RWPE1 (cell line): Measurements from ENCODE around the gene RIOK2.
"Not testable (repeated sequence)": the region's sequence is repeated elsewhere in the genome, so short reads cannot be mapped to it uniquely, and the experiment has no call there.

ENCODE experiments used
- CTCF ChIA-PET: fragments of 350-600 bp; sonication (Branson Sonifier 250); formaldehyde crosslinking; extraction: SDS; loops from one replicate; lab custom pipeline; 2021; lab: Yijun Ruan, JAX
- POLR2A ChIA-PET: fragments of 400-600 bp; formaldehyde crosslinking; extraction: SDS; loops from one replicate; lab custom pipeline; 2020; ENCODE audit warnings: antibody characterized with exemption; ENCODE audit not compliant: low non-redundant PET; lab: Yijun Ruan, JAX
- DNase-seq: peaks from one replicate; pipeline ENCODE4 v3.0.0; 2012; ENCODE audit warnings: low spot score
- H3K27ac ChIP-seq: fragments of 450-650 bp; 2 replicates; pipeline ENCODE4 v1.5.1; 2017
- TF ChIP-seq, protein P1 (sequence below): fragments of 450-650 bp; conservative IDR thresholded peaks from 2 replicates; pipeline ENCODE4 v1.5.1; 2017; ENCODE audit warnings: low read depth, mild to moderate bottlenecking

The RIOK2 gene

DNA sequence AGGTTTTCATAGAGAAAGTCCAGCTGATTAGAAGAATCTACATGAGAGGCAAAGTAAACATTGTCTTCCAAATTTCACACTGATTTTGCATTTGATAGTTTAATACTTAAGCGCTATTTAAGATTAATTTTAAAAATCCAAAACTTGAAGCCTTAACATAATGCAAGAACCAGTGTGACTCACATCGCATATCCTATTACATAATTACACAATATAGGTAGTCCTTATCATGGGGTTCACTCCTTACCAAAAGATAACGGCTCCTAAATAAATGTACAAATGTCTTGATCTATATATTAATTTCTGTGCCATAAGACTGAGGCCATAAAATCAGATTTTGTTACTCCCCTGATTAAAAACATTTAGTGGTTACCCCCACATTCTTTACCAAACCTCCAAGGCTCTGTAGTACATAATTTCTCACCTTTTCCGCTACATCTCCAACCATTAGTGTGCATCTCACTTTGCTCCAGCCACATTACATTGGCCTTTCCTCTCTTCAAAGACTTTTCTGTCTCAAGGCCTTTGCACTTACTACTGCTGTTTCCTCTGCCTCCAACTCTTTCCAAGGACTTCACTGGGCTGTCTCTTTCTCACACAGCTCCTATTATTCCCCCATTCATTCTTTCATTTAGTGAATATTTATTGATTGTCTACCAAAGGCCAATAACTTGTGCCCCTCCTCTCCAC lies 1.0 kb downstream of the RIOK2 start:
- peak; percentile 61 for DNase-seq
- TF ChIP-seq, protein P1, sequence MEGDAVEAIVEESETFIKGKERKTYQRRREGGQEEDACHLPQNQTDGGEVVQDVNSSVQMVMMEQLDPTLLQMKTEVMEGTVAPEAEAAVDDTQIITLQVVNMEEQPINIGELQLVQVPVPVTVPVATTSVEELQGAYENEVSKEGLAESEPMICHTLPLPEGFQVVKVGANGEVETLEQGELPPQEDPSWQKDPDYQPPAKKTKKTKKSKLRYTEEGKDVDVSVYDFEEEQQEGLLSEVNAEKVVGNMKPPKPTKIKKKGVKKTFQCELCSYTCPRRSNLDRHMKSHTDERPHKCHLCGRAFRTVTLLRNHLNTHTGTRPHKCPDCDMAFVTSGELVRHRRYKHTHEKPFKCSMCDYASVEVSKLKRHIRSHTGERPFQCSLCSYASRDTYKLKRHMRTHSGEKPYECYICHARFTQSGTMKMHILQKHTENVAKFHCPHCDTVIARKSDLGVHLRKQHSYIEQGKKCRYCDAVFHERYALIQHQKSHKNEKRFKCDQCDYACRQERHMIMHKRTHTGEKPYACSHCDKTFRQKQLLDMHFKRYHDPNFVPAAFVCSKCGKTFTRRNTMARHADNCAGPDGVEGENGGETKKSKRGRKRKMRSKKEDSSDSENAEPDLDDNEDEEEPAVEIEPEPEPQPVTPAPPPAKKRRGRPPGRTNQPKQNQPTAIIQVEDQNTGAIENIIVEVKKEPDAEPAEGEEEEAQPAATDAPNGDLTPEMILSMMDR: no peak
- ChIA-PET POLR2A (no interaction called here), CTCF (interaction anchor here (0.6 to 2.0 kb wide), 4 partner anchors 68 to 1587 kb away, joined by 3 to 7 read pairs (median 6); no protein-coding TSS in a partner anchor)
- H3K27ac ChIP-seq: no peak overlapping the region

DNA sequence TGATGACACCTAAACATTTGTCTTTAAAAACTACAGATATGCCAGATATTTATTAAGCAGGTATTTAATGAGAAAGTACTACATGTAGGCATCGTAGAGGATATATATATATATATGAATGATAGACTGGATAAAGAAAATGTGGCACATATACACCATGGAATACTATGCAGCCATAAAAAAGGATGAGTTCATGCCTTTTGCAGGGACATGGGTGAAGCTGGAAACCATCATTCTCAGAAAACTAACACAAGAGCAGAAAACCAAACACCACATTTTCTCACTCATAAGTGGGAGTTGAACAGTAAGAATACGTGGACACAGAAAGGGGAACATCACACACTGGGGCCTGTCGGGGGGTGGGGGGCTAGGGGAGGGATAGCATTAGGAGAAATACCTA lies 3.6 kb downstream of the RIOK2 start:
- CTCF ChIA-PET: interaction anchor here (0.6 kb wide), 1 partner anchor 708 kb away, joined by 5 read pairs; no protein-coding TSS in a partner anchor
- H3K27ac ChIP-seq, DNase-seq, POLR2A ChIA-PET: not testable (repeated sequence)

DNA sequence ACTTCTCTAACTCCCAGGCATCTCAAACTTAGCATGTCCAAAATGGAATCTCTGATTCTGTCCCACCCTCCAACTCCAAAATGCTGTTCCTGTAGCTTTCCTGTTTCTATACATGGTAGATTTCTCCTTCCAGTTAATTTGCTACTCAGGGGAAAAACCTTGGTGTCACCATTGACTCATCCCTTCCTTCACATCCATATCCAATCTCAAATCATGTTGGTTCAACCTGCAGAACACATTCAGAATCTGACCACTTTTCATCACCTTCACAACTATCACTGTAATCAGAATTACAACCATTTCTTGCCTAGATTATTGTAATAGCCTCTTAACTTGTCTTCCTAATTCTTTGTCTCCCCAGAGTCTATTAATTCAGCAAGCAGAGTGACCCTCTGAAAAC lies 10.8 kb downstream of the RIOK2 start:
- DNase-seq: no peak
- TF ChIP-seq, protein P1: no peak
- H3K27ac ChIP-seq: no peak overlapping the region
- POLR2A ChIA-PET: no interaction called here
- CTCF ChIA-PET: no interaction called here

DNA sequence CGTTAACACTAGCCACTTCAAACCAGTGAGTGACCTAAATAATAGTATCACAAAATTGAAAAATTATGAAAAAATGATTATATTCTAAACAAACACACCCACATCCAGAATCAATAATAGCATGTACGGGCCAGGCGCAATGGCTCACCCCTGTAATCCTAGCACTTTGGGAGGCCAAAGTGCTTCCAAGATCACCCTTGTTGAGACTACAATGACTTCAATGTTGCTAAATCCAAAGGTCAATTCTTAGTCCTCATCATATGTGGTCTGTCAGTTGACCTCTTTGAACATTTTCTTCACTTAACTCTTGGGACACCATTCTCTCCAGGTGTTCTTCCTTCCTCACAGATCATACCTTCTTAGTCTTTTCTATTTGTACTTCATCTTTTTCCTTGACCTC lies 11.3 kb downstream of the RIOK2 start:
- H3K27ac ChIP-seq: no peak overlapping the region
- ChIA-PET POLR2A (no interaction called here), CTCF (no interaction called here)
- TF ChIP-seq, protein P1: no peak
- no peak for DNase-seq

DNA sequence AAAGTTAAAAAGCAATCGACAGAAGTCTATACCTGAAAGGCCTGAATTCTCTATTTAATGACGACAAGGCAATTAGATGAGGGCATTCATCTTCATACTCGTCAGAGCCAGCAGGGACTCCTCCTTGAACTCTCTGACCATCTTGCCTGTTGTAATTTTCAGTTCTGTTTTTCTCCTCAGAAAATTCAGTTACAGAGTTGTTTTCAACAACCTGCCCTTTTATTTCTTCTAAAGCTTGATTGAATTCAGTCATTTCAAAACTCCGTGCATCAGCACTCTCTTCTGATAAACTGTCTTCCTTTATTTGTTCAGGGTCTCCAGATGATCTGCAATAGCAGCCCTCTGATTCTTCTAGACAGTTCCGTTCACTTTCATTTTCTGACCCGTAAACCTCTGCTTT lies 15.6 kb downstream of the RIOK2 start:
- DNase-seq: no peak
- CTCF ChIA-PET: no interaction called here
- H3K27ac ChIP-seq: no peak overlapping the region
- POLR2A ChIA-PET: no interaction called here
- TF ChIP-seq, protein P1: no peak

DNA sequence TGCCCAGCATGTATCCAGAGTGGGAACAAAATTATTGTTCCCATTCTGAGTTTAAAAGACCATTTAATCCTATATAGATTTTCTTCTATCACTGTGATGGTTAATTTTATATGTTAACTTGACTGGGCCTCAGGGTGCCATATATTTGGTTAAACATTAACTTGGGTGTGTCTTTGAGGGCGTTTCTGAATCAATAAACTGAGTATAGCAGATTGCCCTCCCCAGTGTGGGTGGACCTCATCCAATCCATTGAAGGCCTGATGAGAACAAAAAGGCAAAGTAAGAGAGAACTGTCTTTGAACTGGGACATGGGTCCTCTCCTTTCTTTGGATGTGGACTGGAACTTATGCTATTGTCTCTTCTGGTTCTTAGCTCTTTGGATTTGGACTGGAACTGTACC lies 17.3 kb downstream of the RIOK2 start:
- ChIA-PET CTCF (interaction anchor here (1.8 kb wide), 1 partner anchor 297 kb away, joined by 7 read pairs; no protein-coding TSS in a partner anchor), POLR2A (no interaction called here)
- TF ChIP-seq, protein P1: no peak
- no peak overlapping the region for H3K27ac ChIP-seq
- no peak for DNase-seq

DNA sequence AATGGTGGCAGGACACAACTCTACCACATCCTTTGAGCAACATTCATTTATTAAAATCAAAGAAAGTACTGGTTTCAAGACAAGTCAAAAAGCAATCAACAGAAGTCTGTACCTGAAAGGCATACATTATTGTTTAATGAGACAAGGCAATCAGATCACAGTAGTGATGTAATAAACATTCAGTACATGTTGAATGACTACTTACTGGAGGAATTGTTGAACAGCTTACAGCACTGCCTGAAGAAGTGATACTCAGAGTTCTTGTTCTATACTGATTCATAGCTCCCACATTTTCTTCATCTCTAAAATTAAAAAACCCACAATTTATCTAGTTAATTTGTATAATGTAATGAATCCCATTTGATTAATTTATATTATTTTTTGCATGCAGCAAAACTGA lies 18.2 kb downstream of the RIOK2 start:
- CTCF ChIA-PET: interaction anchor here (1.0 kb wide), 1 partner anchor 413 kb away, joined by 3 read pairs; no protein-coding TSS in a partner anchor
- H3K27ac ChIP-seq: no peak overlapping the region
- DNase-seq: no peak
- TF ChIP-seq, protein P1: no peak
- POLR2A ChIA-PET: no interaction called here
